Measurements from ENCODE around the gene SCAPER.

DNA sequence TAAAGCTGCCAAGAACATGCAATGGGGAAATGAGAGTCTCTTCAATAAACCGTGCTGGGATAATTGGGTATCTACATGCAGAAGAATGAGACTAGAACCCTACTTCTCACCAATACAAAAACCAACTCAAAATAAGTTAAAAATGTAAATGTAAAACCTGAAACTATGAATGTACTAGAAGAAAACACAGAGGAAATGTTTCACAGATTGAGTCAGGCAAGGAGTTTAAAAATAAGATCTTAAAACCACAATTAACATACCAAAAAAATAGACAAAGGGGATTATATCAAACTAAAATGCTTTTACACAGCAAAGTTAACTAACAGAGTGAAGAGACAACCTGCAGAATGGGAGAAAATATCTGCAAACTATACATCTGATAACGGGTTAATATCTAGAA, 478.2 kb downstream of the SCAPER start:
- TF ChIP-seq REST (IDR thresholded peaks at IDR 0.05; ENCODE audit: insufficient read depth in 1 of 2, low read depth in 2 of 2, low read length in 2 of 2) (no peak), POLR2AphosphoS5 (IDR thresholded peaks at IDR 0.05; ENCODE audit: low read depth, low read length) (no peak), TAF1 (IDR thresholded peaks at IDR 0.05; ENCODE audit: borderline replicate concordance, insufficient read depth, low read length) (no peak), SIN3A (IDR thresholded peaks at IDR 0.05; ENCODE audit: borderline replicate concordance, insufficient read depth, low read length) (no peak), FOXP2 (optimal IDR thresholded peaks at IDR 0.05; ENCODE audit: borderline replicate concordance, extremely low read depth, extremely low read length, insufficient read depth) (no peak)

Measured in PFSK-1 (cell line).